GM12878 (cell line): ENCODE data around the gene CFAP61. TPM values are rescaled to one million over a fixed set of nuclear protein-coding genes. Genes with fewer than 3 reads are reported as not detected.

Source experiments
- ASH2L ChIP-seq: fragments of 300-600, 200-600 bp; sonication (generic); IDR thresholded peaks from 2 replicates; pipeline ENCODE4 v1.6.1; 2017; ENCODE audit warnings: low read depth, mild to moderate bottlenecking, borderline replicate concordance
- ATF7 ChIP-seq: fragments of 450-650 bp; IDR thresholded peaks from 2 replicates; pipeline ENCODE4 v1.6.1; 2016; ENCODE audit warnings: low read depth, mild to moderate bottlenecking
- BRCA1 ChIP-seq: IDR thresholded peaks from 2 replicates; pipeline ENCODE4 v1.6.1; 2011; ENCODE audit warnings: low read depth, low read length, improper control_type of control experiment
- CEBPB ChIP-seq, 2 experiments: fragments of 150-350 bp in 1 of 2; IDR thresholded peaks; 2 replicates each; pipeline ENCODE4 v1.6.1; 2012 to 2014; ENCODE audit warnings: low read depth in 2 of 2, low read length in 2 of 2, borderline replicate concordance in 1 of 2, inconsistent platforms in 1 of 2
- E2F8 ChIP-seq: fragments of 450-650 bp; IDR thresholded peaks from 2 replicates; pipeline ENCODE4 v1.6.1; 2018; ENCODE audit warnings: mild to moderate bottlenecking, low read depth, moderate library complexity; ENCODE audit not compliant: partially characterized antibody
- FOXM1 ChIP-seq: IDR thresholded peaks from 2 replicates; pipeline ENCODE4 v1.6.1; 2012; ENCODE audit warnings: low read depth, mild to moderate bottlenecking, inconsistent platforms, low read length, moderate library complexity
- HDAC2 ChIP-seq: fragments of 200-600 bp; sonication (generic); IDR thresholded peaks from 2 replicates; pipeline ENCODE4 v1.6.1; 2017
- KLF5 ChIP-seq: fragments of 450-650 bp; IDR thresholded peaks from 2 replicates; pipeline ENCODE4 v1.6.1; 2014; ENCODE audit warnings: mild to moderate bottlenecking; ENCODE audit not compliant: partially characterized antibody
- MTA3 ChIP-seq: IDR thresholded peaks from 2 replicates; pipeline ENCODE4 v1.6.1; 2012; ENCODE audit warnings: low read length, inconsistent platforms, borderline replicate concordance
- MXI1 ChIP-seq: fragments of 150-350 bp; IDR thresholded peaks from 2 replicates; pipeline ENCODE4 v1.6.1; 2011; ENCODE audit warnings: low read depth, mild to moderate bottlenecking, inconsistent platforms, low read length, improper control_type of control experiment
- MYB ChIP-seq: fragments of 150-350 bp; IDR thresholded peaks from 2 replicates; pipeline ENCODE4 v1.6.1; 2014; ENCODE audit warnings: mild to moderate bottlenecking, low read depth, low read length, borderline replicate concordance
- NBN ChIP-seq: fragments of 450-650 bp; IDR thresholded peaks from 2 replicates; pipeline ENCODE4 v1.6.1; 2016
- NFIC ChIP-seq: IDR thresholded peaks from 2 replicates; pipeline ENCODE4 v1.6.1; 2012; ENCODE audit warnings: low read depth, mild to moderate bottlenecking, inconsistent platforms, low read length, moderate library complexity
- NFYB ChIP-seq: IDR thresholded peaks from 2 replicates; pipeline ENCODE4 v1.6.1; 2011; ENCODE audit warnings: low read depth, mild to moderate bottlenecking, low read length, improper control_type of control experiment, moderate library complexity; ENCODE audit not compliant: insufficient read depth
- NR2C1 ChIP-seq: fragments of 450-650 bp; IDR thresholded peaks from 2 replicates; pipeline ENCODE4 v1.6.1; 2017; ENCODE audit warnings: antibody characterized with exemption, mild to moderate bottlenecking, moderate library complexity
- NR2C2 ChIP-seq: IDR thresholded peaks from 2 replicates; pipeline ENCODE4 v1.6.1; 2011; ENCODE audit warnings: borderline replicate concordance, low read depth; ENCODE audit not compliant: control insufficient read depth, insufficient read length
- NRF1 ChIP-seq: conservative IDR thresholded peaks from 2 replicates; pipeline ENCODE4 v1.6.1; 2011; ENCODE audit warnings: mild to moderate bottlenecking, low read depth, low read length, improper control_type of control experiment
- POLR2A ChIP-seq: IDR thresholded peaks from 2 replicates; pipeline ENCODE4 v1.6.1; 2011; ENCODE audit warnings: low read depth, mild to moderate bottlenecking, low read length
- RBBP5 ChIP-seq: fragments of 200-600 bp; sonication (generic); conservative IDR thresholded peaks from 2 replicates; pipeline ENCODE4 v1.6.1; 2016
- RCOR1 ChIP-seq: conservative IDR thresholded peaks from 2 replicates; pipeline ENCODE4 v1.6.1; 2012; ENCODE audit warnings: low read depth, low read length, improper control_type of control experiment
- RFX5 ChIP-seq: IDR thresholded peaks from 2 replicates; pipeline ENCODE4 v1.6.1; 2011; ENCODE audit warnings: low read depth, low read length, improper control_type of control experiment
- RUNX3 ChIP-seq: IDR thresholded peaks from 2 replicates; pipeline ENCODE4 v1.6.1; 2012; ENCODE audit warnings: low read length, inconsistent platforms
- SPI1 ChIP-seq: IDR thresholded peaks from 2 replicates; pipeline ENCODE4 v1.6.1; 2011; ENCODE audit warnings: low read depth, mild to moderate bottlenecking, low read length, moderate library complexity, borderline replicate concordance; ENCODE audit not compliant: insufficient read depth
- SRF ChIP-seq, 2 experiments: IDR thresholded peaks; 2 replicates each; pipeline ENCODE4 v1.6.1; 2011; ENCODE audit warnings: low read depth in 2 of 2, low read length in 2 of 2, mild to moderate bottlenecking in 1 of 2, moderate library complexity in 1 of 2
- WRNIP1 ChIP-seq: IDR thresholded peaks from 2 replicates; pipeline ENCODE4 v1.6.1; 2011; ENCODE audit warnings: low read depth, low read length, improper control_type of control experiment, borderline replicate concordance
- ZNF384 ChIP-seq: IDR thresholded peaks from 2 replicates; pipeline ENCODE4 v1.6.1; 2012; ENCODE audit warnings: low read depth, mild to moderate bottlenecking, low read length, improper control_type of control experiment, borderline replicate concordance
- ZZZ3 ChIP-seq: IDR thresholded peaks from 2 replicates; pipeline ENCODE4 v1.6.1; 2011; ENCODE audit warnings: low read depth; ENCODE audit not compliant: control insufficient read depth, insufficient read length
- polyA plus RNA-seq, 11 experiments: library from polyadenylated mRNA; depleted of rRNA in 4 of 11; unstranded in 6 of 11; stranded (reverse) in 5 of 11; fragments of >200 nt; fragmentation: Nextera tagmentation in 4 of 11; fragmentation: Illumina TruSeq in 1 of 11; extraction: Ambion mirVana in 4 of 11; extraction: Trizol in 1 of 11; gene quantifications; 1 replicate in 1 of 11; 2 replicates in 10 of 11; pipeline versions ENCODE4 v1.2.1 to v1.2.3, GENCODE V29; 2011 to 2016; ENCODE audit warnings: inconsistent platforms in 2 of 11, missing spikeins in 2 of 11, low read depth in 1 of 11
- total RNA-seq, 4 experiments: library from RNA; depleted of rRNA in 3 of 4; stranded (reverse); fragments of >200 nt in 3 of 4; fragmentation: Illumina TruSeq in 1 of 4; extraction: Trizol in 1 of 4; gene quantifications; 2 replicates each; pipeline versions ENCODE4 v1.2.1 to v1.2.3, GENCODE V29; 2013 to 2021

Gene CFAP61
- total and polyA plus RNA-seq, 10 of the 15 experiments (the other 5 are each of a cell fraction or from before 2014, with no cell fraction given) = 0.11 to 0.41 (median 0.24) TPM; not detected in 7

- TF ChIP-seq MTA3 (no peak), WRNIP1 (0 out of 2 replicates have a peak, but pooled peaks have one; percentile 27), MYB (no peak), ZNF384 (no peak), KLF5 (peak; percentile 32), NR2C1 (peak; percentile 98), RFX5 (no peak), E2F8 (no peak), FOXM1 (no peak), RCOR1 (no peak), NFYB (no peak), MXI1 (peak; percentile 100), RBBP5 (no peak), ZZZ3 (no peak), SRF (IDR thresholded peaks at IDR 0.05; ENCODE audit: low read depth in 2 of 2, low read length in 2 of 2) (peak in 1 of 2 experiments; percentile 40; a peak in 1 of 4 replicates), RUNX3 (peak; percentile 93), NRF1 (no peak), NFIC (no peak), BRCA1 (no peak), CEBPB (IDR thresholded peaks at IDR 0.05; ENCODE audit: borderline replicate concordance in 1 of 2, low read depth in 2 of 2, low read length in 2 of 2) (no peak), ATF7 (no peak), ASH2L (peak; percentile 36; the same call in 1 of the 2 replicates), NBN (peak; percentile 81), SPI1 (no peak), POLR2A (peak; percentile 90), HDAC2 (no peak), NR2C2 (peak; percentile 91)
Measured at GRCh38 chr20:20052074-20052970, at the start of gene CFAP61, which contains the start of gene CRNKL1 (continued).
